Neural progenitor cell (in vitro differentiated cells): ENCODE measurements around the gene HNRNPA0.

ENCODE experiments used
- CTCF ChIP-seq: fragments of 200-600 bp; sonication (generic); IDR thresholded peaks from 2 replicates; pipeline ENCODE4 v1.5.1; 2017; ENCODE audit warnings: antibody characterized with exemption, mild to moderate bottlenecking
- EZH2 ChIP-seq: fragments of 200-600 bp; sonication (generic); IDR thresholded peaks from 2 replicates; pipeline ENCODE4 v1.6.1; 2017; ENCODE audit warnings: antibody characterized with exemption, mild to moderate bottlenecking, moderate library complexity
- EZH2phosphoT487 ChIP-seq: fragments of 200-600 bp; sonication (generic); IDR thresholded peaks from 2 replicates; pipeline ENCODE4 v1.6.1; 2017; ENCODE audit warnings: antibody characterized with exemption

DNA sequence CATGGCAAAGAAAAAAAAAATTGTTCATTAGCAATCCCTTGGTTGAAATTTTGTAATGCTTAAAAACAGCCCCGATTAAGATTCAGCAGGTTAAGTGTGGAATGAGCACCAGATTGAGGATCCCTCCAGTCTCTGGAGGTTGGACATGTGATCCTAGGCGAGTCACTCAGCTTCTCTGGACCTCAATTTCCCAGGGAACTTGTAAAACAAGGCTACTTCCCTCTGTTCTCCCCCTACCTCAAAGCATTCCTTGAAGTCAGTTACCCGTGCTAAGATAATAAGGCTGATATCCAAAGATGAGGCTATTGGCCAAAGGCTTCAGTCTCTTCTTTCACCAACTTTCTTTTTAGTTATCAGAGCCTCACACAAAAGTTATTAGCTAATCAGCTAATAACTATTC is 21.2 kb downstream of the HNRNPA0 start:
- TF ChIP-seq CTCF (no peak), EZH2phosphoT487 (no peak), EZH2 (no peak)
